ENCODE data around the gene GNG8. TPM values are rescaled to one million over a fixed set of nuclear protein-coding genes. Genes with fewer than 3 reads are reported as not detected.

GNG8 gene
- not detected for total RNA-seq (2021; ENCODE audit: unreplicated experiment)
- not detected in 2 replicates for polyA plus RNA-seq (2012)
- percentile 20 among the genes with signal in this experiment for Bru-seq, nascent RNA
- not detected for BruChase-seq, experiment 1, labeled RNA remaining after a 6-hour chase
- BruChase-seq, experiment 2, labeled RNA remaining after a 2-hour chase, result percentile 21 among the genes with signal in this experiment
- long read RNA-seq, result 0 reads

DNA sequence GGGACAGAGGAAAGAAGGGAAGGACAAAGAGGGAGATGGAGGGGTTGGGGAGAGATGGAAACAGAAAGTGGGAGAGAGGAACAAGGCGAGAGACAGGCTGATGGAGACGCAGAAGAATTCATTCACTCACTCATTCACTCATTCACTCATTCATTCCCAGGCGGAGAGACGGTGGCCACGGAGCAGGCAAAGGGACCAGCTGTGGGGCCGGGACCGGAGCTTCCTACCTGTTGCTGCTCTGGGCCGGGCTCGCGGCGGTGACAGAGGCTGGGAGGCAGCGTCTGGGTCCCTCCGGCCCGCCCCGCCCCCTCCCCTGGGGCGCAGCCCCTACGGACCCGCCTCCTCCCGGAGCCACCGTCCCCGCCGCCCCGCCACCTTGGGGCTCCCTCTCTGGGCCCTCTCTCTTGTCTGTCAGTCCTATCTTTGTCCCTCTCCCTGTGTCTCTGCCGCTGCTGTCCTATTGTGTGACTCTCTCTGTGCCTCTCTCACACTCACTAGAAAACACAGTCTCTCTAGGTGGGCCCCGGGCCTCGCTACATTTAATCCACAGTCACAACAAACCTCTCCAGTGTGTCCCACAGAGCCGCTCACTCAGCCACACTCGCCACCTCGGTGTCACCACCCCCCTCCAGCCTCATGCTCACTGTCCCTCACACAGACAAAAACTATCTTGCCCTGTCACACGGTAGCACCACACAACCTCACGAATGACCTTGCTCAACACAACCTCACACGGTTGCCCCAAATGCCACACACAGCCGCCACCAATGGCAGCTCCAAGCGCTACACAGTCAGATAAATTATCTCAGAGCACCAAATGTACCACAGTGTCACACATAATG lies at the start of gene GNG8:
TSS of gene GNG8 (minus strand) at position 283 of the 842 bp plus-strand sequence. CDS start 1,520 bp downstream, outside the sequence.
- Histone ChIP-seq H3K4me2 (ENCODE audit: low read length) (no peak within 1 kb of the TSS), H3K9me2 (ENCODE audit: insufficient read depth) (no peaks in the 10 kb centered on the region), H3K27me3 (ENCODE audit: insufficient read depth, low read length) (no peaks in the 10 kb centered on the region)

More for the DNA sequence above, at the start of gene GNG8:
- H3K79me2 ChIP-seq (ENCODE audit: insufficient read depth, low read length), result no peaks in the 10 kb centered on the region
- H3K4me3 ChIP-seq (replicated peaks in 1 of 2; ENCODE audit: low read depth in 1 of 2, low read length in 2 of 2), result no peak within 1 kb of the TSS
- H3K36me3 ChIP-seq (ENCODE audit: control insufficient read depth in 1 of 2, insufficient read depth in 2 of 2, low read length in 2 of 2), result no peaks in the 10 kb centered on the region
- ChIA-PET POLR2A (no interaction called here), RAD21 (ENCODE audit: low non-redundant PET in 1 of 2, low total read pairs in 2 of 2, uncharacterized antibody in 2 of 2, unreplicated experiment in 2 of 2) (no interaction called here), CTCF (no interaction called here)
- intact Hi-C loops (cut with micrococcal nuclease), result no loop called here
- BruUV-seq (replicated peaks), result no TSS peak
- ATAC-seq, result no peak
- peaks cover 20 to 34% of the 10 kb centered on the region in 2 experiments for H3K4me1 ChIP-seq (ENCODE audit: control insufficient read depth in 1 of 2, insufficient read depth in 2 of 2, low read length in 2 of 2)
- no peak within 1 kb of the TSS for H3K27ac ChIP-seq (ENCODE audit: low read depth, low read length)
- no peak within 1 kb of the TSS for H2AFZ ChIP-seq (ENCODE audit: low read depth, low read length, poor library complexity, severe bottlenecking)
- H3K9ac ChIP-seq (ENCODE audit: low read length), result no peak within 1 kb of the TSS
- no peak for DNase-seq (ENCODE audit: low read depth, low spot score)
- no peaks in the 10 kb centered on the region for H4K20me1 ChIP-seq (ENCODE audit: insufficient read depth)
- TF ChIP-seq CBX3 (IDR thresholded peaks at IDR 0.05; ENCODE audit: low read depth) (no peak), YY1 (IDR thresholded peaks at IDR 0.05; ENCODE audit: extremely low read depth, insufficient replicate concordance, low read depth, low read length) (no peak), POLR2A (IDR thresholded peaks at IDR 0.05; ENCODE audit: borderline replicate concordance, extremely low read depth, insufficient read depth, insufficient read length) (no peak)
- TF ChIP-seq, protein P1, sequence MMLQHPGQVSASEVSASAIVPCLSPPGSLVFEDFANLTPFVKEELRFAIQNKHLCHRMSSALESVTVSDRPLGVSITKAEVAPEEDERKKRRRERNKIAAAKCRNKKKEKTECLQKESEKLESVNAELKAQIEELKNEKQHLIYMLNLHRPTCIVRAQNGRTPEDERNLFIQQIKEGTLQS (IDR thresholded peaks at IDR 0.05), result no peak
- TF ChIP-seq, protein P2, sequence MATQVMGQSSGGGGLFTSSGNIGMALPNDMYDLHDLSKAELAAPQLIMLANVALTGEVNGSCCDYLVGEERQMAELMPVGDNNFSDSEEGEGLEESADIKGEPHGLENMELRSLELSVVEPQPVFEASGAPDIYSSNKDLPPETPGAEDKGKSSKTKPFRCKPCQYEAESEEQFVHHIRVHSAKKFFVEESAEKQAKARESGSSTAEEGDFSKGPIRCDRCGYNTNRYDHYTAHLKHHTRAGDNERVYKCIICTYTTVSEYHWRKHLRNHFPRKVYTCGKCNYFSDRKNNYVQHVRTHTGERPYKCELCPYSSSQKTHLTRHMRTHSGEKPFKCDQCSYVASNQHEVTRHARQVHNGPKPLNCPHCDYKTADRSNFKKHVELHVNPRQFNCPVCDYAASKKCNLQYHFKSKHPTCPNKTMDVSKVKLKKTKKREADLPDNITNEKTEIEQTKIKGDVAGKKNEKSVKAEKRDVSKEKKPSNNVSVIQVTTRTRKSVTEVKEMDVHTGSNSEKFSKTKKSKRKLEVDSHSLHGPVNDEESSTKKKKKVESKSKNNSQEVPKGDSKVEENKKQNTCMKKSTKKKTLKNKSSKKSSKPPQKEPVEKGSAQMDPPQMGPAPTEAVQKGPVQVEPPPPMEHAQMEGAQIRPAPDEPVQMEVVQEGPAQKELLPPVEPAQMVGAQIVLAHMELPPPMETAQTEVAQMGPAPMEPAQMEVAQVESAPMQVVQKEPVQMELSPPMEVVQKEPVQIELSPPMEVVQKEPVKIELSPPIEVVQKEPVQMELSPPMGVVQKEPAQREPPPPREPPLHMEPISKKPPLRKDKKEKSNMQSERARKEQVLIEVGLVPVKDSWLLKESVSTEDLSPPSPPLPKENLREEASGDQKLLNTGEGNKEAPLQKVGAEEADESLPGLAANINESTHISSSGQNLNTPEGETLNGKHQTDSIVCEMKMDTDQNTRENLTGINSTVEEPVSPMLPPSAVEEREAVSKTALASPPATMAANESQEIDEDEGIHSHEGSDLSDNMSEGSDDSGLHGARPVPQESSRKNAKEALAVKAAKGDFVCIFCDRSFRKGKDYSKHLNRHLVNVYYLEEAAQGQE (IDR thresholded peaks at IDR 0.05; ENCODE audit: low read depth), result no peak
- no peaks in the 10 kb centered on the region for H3K9me3 ChIP-seq (ENCODE audit: control insufficient read depth in 1 of 2, insufficient read depth in 1 of 2, low read depth in 1 of 2, low read length in 2 of 2)

Measured in HCT116 (cell line).